AG08396 (cell line): ENCODE measurements around the gene TMTC1.
"Not testable (repeated sequence)": the region's sequence is repeated elsewhere in the genome, so short reads cannot be mapped to it uniquely, and the experiment has no call there.

ENCODE experiments used
- DNase-seq: peaks from one replicate; pipeline ENCODE4 v3.0.0; 2012; ENCODE audit warnings: low spot score, mixed read lengths

Gene TMTC1

DNA sequence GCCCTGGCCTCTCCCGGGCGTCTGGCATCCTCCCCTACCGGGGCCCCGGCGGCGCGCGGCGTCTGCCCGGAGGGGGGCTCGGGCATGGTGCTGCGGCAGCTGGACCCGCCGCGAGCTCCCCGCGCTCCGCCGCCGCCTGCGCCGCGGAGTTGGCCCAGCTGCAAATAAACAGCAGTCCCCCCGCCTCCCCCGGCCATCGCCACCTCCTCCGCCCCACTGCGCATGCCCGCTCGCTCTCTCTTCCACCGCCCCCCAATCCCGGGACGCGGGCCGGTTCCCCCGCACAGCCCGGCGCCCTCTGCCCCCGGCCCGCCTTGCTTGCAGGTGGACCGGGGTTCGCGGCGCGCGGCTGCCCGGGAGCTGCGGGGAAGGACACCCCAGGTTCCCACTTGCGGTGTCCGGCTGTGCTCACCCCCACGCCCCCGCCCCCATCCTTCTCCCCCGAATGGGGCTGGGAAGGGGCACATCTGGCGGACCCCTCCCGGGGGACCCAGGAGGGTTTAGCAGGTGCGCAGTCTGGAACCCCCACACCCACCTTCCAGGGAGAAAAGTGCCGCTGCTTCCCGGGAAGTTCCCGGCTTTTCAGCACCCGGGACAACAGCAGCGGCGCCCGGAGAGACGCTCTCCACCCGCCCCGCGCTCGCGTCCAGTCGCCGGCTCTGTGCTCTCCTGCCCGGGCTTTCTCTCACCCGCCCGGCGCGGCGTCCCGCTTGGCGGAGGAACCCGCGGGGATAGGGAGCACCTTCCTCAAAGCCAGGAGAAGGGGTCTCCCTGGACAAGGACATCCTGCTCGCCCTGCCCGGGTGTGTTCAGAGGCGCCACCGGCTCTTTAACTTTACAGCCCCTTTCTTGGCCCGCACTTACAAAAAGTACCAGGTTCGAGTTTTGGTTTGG lies at the start of gene TMTC1:
Gene TMTC1, minus strand, starts transcription at position 170 of the 894 bp plus-strand sequence. CDS start 191 bp downstream, outside the sequence.
- DNase-seq, result peak; percentile 92

GRCh38 chr12:29831173-29831572 lies 47.4 kb upstream of the TMTC1 start:
- no peak for DNase-seq

GRCh38 chr12:29830391-29830790 lies 46.6 kb upstream of the TMTC1 start:
- no peak for DNase-seq

DNA sequence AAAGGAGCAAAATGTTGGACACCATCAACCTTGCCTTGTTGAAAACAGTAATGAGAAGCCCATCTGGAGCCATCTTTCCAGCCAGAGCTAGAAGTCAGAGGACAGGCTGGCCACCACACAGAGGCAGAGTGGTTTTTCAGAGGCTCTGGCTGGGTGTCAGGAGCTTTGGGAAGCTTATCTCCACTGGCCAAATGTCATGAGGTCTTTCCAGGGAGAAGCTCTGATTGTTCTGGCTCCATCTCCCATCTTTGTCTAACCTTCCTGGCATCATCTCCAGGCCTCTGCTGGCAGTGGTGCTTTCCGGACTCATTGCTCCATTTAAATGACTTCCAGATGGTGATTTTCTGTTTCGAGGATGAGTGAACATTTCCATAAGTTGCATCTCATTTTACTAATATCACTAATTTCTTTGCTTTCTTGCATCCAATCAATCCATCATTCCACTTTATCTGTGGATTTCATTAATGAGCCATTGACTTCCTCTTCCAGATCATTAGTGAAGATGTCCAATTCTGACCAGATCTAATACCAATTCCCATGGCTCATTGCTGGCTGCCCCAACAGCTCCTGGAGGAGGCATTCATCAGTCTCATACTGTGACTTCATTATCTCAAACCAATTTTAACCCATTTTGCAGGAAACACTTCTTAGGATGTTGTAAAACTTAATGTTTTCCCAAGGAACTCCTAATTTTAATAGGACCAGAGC lies 35.3 kb upstream of the TMTC1 start:
- DNase-seq, result no peak

DNA sequence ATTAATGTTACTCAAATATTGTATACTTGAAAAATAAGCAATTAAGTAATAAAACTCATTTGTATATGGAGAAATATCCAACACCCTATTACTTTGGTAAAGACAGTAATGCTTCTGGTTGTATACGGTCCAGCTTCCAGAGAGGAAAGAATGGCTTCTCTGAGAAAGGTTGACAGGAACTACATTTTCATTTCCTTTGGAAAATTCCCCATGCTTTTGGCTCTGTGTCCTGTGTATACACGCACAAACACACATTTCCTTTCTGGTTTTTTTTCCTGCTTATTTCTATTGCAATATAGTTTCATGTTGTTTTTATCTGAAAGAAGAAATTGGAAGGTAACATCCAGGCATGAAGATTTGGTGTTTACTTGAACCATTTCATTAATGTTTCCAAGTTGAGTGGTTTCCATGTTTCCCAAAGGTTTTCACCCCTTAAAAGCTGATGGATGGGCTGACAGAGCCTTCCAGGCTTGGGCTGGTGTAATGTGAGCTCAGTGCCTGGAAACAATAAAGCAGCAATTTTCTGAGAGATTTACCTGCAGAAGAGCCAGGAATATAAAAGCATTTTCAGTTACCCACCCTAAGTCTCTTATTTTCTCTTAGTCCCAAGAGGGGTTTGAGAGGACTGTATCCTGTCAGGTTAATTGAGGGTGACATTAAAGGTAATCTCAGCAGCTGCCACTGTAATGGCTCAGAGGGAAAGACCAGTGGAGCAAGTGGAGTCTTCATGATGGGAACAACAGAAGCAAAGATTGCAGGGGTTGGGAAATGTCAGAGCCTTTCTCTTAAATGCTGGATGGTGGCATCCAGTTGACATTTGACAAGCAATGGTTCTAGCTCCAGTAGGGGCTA lies 33.4 kb upstream of the TMTC1 start:
- no peak for DNase-seq

DNA sequence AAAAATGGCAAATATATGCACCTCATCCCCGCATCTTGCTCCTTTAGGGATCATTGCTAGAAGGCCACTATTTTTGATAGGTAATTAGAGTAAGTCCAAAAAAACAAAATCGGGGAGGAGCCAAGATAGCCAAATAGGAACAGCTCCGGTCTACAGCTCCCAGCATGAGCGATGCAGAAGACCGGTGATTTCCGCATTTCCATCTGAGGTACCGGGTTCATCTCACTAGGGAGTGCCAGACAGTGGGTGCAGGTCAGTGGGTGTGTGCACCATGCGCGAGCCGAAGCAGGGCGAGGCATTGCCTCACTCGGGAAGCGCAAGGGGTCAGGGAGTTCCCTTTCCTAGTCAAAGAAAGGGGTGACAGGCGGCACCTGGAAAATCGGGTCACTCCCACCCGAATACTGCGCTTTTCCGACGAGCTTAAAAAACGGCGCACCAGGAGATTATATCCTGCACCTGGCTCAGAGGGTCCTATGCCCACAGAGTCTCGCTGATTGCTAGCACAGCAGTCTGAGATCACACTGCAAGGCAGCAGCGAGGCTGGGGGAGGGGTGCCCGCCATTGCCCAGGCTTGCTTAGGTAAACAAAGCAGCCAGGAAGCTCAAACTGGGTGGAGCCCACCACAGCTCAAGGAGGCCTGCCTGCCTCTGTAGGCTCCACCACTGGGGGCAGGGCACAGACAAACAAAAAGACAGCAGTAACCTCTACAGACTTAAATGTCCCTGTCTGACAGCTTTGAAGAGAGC lies 26.0 kb upstream of the TMTC1 start:
- not testable (repeated sequence) for DNase-seq

DNA sequence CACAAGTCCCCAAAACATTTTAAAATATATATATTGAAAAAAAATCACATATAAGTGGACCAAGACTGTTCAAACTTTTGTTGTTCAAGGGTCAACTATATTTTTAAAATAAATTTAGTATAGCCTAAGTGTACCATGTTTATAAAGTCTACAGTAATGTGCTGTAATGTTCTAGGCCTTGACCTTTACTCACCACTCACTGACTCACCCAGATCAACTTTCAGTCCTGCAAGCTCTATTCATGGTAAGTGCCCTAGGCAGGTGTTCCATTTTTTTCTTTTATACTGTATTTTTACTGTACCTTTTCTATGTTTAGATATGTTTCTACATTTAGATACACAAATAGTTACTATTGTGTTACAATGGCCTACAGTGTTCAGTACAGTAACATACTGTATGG lies 23.4 kb upstream of the TMTC1 start:
- no peak for DNase-seq

DNA sequence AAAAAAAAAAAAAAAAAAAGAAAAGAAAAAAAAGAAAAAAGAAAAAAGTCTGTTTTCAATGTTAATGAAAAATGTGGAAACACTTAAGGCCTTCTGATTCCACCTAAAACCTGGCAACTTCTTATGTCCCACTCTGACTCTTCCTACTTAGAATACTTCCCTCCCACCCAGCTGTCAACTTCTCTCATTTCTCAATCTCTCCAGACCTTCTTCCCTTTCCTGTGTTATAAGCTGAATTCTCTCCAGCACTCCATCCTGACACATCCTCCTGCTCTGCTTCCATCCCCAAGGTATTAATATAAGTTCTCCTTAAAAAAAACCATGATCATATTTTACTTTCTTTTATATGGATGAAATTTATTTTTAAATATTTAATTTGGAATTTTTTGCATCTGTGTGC lies 20.3 kb upstream of the TMTC1 start:
- DNase-seq, result no peak

- DNase-seq, result no peak
Observed at GRCh38 chr12:29799591-29799990, 15.8 kb upstream of the TMTC1 start.

- DNase-seq, result no peak
Observed at GRCh38 chr12:29797565-29798355, 14.0 kb upstream of the TMTC1 start.

DNA sequence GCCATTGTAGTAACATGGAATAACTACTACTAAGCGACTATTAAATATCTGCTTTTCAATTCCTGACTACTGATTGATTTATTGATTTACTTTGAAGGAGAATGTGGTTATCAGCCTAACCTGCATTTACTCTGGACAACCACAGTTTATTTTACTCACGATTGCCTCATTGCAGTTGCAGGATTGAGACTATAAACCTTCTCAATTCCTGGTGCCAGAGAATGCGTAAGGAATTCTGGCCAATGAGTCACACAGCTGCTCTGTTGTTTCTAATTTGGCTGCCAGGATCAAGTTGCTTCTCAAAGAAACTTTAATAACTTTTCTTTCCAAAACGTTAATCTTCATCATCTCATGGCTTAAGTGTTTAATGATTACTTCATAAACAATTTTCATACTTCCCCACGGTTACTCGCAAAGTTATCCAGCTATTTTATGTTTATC lies 13.1 kb upstream of the TMTC1 start:
- DNase-seq, result peak; percentile 83

GRCh38 chr12:29795715-29796114 lies 12.0 kb upstream of the TMTC1 start:
- DNase-seq, result no peak

GRCh38 chr12:29794862-29795261 lies 11.1 kb upstream of the TMTC1 start:
- DNase-seq, result no peak

DNA sequence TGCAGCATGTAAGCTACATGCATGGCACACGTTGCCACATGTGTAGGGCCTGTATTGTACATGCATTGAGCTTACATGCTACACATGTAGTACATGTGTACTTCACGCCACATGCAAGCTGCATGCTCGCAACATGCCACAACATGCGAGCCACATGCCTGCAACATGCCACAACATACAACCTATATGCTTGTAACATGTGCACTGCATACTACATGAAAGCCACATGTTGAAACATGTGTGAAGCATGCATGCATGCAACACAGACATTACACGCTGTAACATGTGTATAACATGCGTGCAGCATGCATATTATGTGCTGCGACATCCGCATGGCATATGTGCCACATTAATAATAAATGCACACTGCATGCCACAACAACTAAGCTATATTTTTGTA lies 9.1 kb upstream of the TMTC1 start:
- no peak for DNase-seq

DNA sequence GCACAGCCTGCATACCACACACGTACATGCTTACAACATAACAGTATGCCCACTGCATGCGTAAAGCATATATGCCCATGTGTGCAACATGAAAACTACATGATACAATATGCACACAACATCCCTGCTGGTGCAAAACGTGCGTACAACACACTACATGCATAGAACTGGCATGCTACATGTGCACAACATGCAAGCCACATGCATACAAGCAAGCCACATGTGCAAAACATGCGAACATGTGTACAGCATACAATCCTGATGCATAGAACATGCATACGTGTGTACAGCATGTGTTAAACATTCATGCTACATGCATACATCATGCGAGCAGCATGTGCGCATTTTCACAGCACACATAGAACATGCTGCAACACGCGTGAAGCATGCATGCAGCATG lies 8.4 kb upstream of the TMTC1 start:
- DNase-seq, result no peak

- DNase-seq, result peak; percentile 57
Observed at GRCh38 chr12:29782871-29783772, 620 bp downstream of the TMTC1 start.

DNA sequence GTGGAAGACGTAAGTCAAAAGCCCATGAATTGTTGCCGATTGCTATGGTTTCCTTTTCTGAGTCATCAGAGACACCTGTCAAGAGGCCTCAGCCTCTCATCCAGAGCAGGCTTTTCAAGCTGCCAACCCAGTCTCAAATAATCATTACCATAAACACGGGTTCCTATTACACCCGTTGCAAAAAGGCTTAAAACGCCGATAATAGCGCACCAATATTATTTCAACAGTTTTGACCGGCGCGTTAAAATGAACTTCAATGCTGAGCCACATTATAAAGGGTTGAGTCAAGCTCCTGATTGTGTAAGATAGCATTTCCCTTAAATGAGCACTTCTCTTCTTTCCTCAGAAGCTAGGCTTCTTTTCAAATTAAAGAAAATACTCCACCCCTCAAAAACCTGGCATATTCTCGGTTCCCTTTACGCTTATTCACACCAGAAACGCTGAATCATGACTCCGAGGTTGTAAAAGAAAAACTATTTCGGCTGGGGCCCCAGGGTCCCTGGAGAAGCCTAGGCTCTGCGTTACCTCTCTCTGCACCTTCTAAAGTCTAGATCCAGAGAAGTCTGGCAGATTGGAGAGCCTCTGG lies 1.4 kb downstream of the TMTC1 start:
- peak; percentile 30 for DNase-seq

- no peak for DNase-seq
Observed at GRCh38 chr12:29781705-29782266, 2.0 kb downstream of the TMTC1 start.

GRCh38 chr12:29781188-29781587 lies 2.6 kb downstream of the TMTC1 start:
- DNase-seq, result no peak
